NCI-H2196 (cell line): Measurements from ENCODE around the gene DNAJB12.

Experiments
- DNase-seq: peaks from one replicate; lab custom pipeline; 2025; ENCODE audit not compliant: unreplicated experiment; lab: John Stamatoyannopoulos, UW

The DNAJB12 gene

GRCh38 chr10:72295330-72295910 is 59.3 kb downstream of the DNAJB12 start:
- DNase-seq = no peak

GRCh38 chr10:72292223-72292691 is 62.5 kb downstream of the DNAJB12 start:
- DNase-seq = no peak

GRCh38 chr10:72291019-72291532 is 63.6 kb downstream of the DNAJB12 start:
- no peak for DNase-seq

DNA sequence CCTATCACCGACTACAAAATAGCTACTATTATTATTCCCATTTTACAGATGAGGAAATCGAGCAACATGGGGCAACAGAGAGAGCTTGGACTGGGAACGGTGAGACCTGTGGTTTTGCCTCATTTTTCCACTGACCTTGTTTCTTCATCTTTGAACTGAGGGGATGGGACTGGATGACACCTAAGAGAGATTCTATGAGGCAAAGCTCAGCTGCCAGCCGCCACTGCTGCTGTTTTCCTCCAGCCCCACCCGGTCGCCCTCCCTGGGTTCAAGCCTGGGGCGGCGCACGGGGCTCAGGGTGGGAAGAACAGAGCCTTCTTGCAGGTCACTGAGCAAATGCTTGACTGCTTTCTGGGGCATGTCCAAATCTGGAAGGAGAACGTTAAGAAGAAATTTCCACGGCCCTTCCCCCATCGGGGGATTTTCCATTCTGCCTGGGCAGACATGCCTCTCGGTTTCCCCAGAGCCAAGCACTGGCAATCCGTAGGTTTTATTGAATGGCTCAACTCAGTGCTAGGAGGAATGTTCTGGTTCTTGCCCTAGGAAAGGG is 68.7 kb downstream of the DNAJB12 start:
- no peak for DNase-seq

- no peak for DNase-seq
Measured at GRCh38 chr10:72283131-72283530, 71.6 kb downstream of the DNAJB12 start.
